Astrocyte (in vitro differentiated cells and primary cell): ENCODE results near the gene ABCC3.

ENCODE experiments used
- EZH2 ChIP-seq: IDR thresholded peaks from 2 replicates; pipeline ENCODE4 v1.6.1; 2012; ENCODE audit warnings: mild to moderate bottlenecking, low read length, inconsistent platforms; ENCODE audit not compliant: insufficient read depth
- TF ChIP-seq, protein P1 (sequence below): IDR thresholded peaks from 2 replicates; pipeline ENCODE4 v1.5.1; 2011; ENCODE audit warnings: low read depth, mild to moderate bottlenecking, inconsistent platforms, low read length, moderate library complexity; ENCODE audit not compliant: insufficient read depth

DNA sequence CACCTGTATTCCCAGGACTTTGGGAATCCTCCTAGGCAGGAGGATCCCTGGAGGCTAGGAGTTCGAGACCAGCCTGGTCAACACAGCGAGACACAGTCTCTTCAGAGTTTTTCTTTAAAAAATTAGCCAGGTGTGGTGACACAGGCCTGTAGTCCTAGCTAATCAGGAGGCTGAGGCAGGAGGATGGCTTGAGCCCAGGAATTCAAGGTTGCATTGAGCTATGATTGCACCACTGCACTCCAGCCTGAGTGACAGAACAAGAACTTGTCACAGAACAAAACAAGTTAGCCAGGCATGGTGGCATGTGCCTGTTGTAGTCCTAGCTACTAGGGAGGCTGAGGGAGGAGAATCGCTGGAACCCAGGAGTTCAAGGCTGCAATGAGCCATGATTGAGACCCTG lies 48.3 kb downstream of the ABCC3 start:
- TF ChIP-seq, protein P1, sequence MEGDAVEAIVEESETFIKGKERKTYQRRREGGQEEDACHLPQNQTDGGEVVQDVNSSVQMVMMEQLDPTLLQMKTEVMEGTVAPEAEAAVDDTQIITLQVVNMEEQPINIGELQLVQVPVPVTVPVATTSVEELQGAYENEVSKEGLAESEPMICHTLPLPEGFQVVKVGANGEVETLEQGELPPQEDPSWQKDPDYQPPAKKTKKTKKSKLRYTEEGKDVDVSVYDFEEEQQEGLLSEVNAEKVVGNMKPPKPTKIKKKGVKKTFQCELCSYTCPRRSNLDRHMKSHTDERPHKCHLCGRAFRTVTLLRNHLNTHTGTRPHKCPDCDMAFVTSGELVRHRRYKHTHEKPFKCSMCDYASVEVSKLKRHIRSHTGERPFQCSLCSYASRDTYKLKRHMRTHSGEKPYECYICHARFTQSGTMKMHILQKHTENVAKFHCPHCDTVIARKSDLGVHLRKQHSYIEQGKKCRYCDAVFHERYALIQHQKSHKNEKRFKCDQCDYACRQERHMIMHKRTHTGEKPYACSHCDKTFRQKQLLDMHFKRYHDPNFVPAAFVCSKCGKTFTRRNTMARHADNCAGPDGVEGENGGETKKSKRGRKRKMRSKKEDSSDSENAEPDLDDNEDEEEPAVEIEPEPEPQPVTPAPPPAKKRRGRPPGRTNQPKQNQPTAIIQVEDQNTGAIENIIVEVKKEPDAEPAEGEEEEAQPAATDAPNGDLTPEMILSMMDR: no peak
- no peak for TF ChIP-seq EZH2
